Stimulated activated CD8-positive, alpha-beta memory T cell treated with anti-CD3 and anti-CD28 coated beads, Interleukin-4, amount 100 ng/mL, for 4 hours (primary cell): ENCODE data around the gene RRP36.

Experiments used
- DNase-seq, 2 donors: peaks; one replicate each; pipeline ENCODE4 v3.0.0-alpha.2; 2020; ENCODE audit warnings: low read depth in 2 of 2, low spot score in 1 of 2

The RRP36 gene

GRCh38 chr6:43006251-43006650 is 15.2 kb upstream of the RRP36 start:
- no peak for DNase-seq

- DNase-seq, result no peak
Measured at GRCh38 chr6:43007126-43007525, 14.3 kb upstream of the RRP36 start.

- DNase-seq, result no peak
Measured at GRCh38 chr6:43009124-43009523, 12.3 kb upstream of the RRP36 start.

DNA sequence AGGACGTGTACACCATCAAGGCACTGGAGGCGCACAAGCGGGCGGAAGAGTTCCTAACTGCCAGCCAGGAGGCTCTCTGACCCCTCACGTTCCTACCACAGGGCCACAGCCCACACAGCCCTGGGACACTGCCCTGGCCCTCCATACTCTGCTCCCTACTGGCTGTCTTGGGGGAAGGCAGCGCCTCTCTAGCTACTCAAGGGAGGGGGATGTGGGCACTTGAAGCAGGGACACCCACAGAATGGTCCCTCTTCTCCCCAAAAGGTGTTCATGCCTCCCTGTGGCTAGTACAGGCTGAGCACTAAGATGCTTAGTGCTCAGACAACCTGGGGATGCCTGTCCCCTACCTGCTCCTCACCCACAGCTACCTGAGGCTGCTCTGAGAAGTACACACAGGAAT is 10.2 kb upstream of the RRP36 start:
- DNase-seq, result no peak

DNA sequence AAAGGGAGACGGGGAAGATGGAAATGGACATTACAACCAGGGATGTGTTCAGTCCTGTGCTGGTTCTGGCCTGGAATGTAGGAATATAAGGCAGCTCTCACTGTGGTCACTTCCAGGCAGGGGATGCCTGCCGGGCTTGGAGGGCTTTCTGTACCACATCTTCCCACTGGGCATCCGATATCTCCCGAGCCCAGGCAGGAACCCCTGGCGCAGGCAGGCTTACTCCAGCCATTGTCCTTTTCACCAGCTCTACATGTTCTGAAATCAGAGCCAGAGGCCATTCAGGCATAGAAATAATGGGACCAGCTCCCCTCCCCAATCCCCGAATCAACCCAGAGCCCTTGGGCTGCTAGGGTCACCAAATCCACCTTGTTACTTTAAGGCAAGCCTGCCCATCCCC is 9.1 kb upstream of the RRP36 start:
- DNase-seq, result no peak

DNA sequence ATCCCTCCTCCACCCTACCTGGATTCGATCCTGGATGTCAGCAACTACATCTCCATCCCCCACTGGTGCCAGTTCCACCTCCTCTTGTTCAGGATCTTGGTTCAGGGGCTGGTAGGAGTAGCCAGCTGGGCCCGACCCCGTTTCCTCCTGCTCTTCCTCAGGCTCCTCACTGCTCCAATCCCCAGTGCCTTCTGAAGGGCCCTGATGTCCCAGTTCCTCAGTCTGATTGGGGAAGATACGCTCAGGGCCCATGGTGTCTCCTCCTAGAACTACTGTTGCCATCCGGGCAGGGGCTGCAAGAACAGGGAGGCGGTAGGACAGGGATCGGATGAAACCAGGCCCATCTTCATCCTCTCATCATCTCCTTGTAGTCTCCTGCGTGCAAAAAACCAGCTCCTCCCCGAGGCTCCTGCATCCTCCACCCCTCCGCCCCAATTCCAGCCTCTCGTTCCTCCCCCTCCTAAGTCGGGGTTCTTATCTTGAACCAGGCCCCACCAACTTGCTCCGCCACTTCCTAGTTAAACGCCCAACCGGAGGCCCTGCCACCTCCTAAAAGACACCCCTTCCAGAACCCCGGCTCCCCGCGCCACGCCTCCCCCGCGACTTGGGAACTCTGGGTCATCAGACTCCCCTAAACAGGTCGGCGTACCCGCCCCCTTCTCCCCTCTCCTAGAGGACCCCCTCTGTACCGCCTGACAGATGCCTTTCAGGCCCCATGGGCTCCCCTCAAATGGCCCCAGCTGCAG is 8.2 kb upstream of the RRP36 start:
- no peak for DNase-seq

- DNase-seq, result peak; percentile 97 to 98
Measured at GRCh38 chr6:43013843-43014433, 7.5 kb upstream of the RRP36 start, which contains the start of the genes KLHDC3 and MEA1. TSS of gene KLHDC3 (plus strand) at chr6:43014249. CDS start at chr6:43017193, 2,944 bp downstream. TSS of gene MEA1 (minus strand) at chr6:43013946. CDS start at chr6:43013813, 133 bp downstream.

- DNase-seq, result no peak
Measured at GRCh38 chr6:43014434-43014909, 7.0 kb upstream of the RRP36 start.

GRCh38 chr6:43016176-43016942 is 5.1 kb upstream of the RRP36 start:
- DNase-seq, result no peak

- no peak for DNase-seq
Measured at GRCh38 chr6:43016943-43017334, 4.5 kb upstream of the RRP36 start.

DNA sequence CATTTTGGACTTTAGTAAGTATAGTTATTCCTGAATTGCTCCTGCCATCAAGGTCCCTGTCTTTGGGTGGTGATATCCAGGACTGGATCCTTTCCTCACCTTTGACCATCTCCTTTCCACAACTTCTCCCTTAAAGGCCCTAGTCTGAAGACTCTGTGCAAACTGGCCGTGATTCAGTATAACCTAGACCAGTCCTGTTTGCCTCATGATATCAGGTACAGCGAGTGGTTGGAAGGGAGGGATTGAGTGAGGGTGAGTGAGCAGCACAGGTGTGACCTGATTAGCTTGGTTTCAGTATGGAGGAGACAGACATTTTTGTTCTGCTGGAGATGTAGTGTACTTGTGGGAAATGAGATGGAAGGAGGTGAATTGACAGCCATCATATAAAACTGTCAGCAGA is 2.3 kb upstream of the RRP36 start:
- DNase-seq, result no peak

DNA sequence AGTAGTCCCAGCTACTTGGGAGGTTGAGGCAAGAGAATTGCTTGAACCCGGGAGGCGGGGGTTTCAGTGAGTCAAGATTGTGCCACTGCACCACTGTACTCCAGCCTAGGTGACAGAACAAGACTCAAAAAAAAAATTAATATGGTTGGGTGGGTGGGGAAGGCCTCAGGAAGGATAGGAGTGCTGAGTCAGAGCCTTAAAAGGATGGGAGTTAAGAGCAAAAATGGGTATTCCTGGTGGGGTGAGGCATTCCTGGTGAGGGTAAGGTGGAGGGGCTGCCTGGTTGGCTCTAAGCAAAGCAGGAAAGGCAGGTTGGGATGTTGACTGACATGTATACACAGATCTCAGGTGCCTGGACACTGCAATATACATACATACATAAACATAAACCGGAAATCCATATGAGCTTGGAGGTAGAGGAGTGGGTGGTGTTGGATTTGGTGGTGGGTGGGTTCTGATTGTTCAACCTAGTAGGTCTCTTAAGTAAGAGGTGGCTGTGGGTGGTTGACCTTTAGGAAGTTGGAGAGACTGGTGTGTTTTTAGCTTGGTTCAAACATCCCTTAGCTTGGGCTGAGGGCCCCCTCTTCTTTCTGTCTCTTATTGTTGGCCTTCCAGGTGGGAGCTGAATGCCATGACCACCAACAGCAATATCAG is 1.2 kb upstream of the RRP36 start:
- DNase-seq, result no peak

DNA sequence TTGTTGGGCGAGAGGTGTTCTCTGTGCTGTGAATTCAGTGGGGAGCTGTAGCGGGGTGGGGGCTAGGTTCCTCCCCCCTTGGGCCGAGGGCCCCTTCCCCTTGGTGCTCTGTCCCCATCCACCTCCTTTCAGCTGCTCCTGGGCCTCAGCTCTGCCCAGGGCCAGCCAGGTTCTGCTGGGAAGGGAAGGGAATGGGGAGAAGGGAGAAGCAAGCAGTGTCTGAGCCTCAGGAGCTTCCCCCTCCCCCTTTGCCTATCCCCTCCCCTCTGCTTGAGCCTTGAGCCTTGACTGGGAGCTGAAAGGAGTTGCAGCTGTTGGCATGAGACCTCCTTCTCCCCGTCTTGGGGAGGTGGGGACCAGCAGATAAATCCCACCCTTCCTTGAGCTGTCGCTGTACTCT is 576 bp upstream of the RRP36 start:
- DNase-seq, result no peak

- DNase-seq, result no peak
Measured at GRCh38 chr6:43024436-43024835, 3.0 kb downstream of the RRP36 start.

DNA sequence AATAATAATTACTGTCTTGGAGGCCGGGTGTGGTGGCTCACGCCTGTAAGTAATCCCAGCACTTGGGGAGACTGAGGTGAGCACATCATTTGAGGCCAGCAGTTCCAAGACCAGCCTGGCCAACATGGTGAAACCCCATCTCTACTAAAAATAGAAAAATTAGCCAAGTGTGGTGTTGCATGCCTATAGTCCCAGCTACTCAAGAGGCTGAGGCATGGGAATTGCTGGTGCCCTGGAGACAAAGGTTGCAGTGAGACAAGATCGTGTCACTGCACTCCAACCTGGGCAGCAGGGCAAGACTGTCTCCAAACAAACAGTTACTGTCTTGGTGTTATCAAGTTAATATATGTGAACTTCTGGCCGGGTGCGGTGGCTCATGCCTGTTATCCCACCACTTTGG is 4.9 kb downstream of the RRP36 start:
- DNase-seq, result no peak

DNA sequence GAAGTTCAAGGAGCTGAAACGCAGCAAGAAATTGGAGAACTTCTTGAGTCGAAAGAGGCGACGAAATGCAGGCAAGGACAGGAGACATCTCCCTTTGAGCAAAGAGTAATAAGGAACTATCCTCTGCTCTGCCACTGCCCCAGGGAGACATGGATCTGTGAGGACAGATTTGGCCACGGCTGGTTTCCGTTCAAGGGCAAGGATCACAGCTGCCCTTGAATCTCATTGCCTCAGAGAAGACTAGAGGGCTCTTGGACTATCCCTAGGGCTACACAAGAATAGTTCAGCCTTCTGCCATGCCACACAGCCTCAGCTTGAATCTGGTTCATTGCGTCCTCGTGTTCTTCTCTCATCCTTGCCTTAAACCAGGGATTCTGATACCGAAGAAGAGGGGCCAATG is 7.7 kb downstream of the RRP36 start:
- no peak for DNase-seq

DNA sequence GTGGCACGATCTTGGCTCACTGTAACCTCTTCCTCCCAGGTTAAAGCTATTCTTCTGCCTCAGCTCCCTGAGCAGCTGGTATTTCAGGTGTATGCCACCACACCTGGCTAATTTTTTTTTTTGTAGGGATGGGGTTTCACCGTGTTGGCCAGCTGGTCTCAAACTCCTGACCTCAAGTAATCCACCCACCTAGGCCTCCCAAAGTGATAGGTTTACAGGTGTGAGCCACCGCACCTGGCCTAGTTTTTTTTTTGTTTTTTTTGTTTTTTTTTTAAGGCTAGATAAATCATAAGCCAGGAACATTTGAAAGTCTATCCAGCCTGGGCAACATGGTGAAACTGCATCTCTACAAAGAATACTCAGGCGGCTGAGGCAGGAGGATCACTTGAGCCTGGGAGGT is 10.9 kb downstream of the RRP36 start:
- DNase-seq, result no peak

DNA sequence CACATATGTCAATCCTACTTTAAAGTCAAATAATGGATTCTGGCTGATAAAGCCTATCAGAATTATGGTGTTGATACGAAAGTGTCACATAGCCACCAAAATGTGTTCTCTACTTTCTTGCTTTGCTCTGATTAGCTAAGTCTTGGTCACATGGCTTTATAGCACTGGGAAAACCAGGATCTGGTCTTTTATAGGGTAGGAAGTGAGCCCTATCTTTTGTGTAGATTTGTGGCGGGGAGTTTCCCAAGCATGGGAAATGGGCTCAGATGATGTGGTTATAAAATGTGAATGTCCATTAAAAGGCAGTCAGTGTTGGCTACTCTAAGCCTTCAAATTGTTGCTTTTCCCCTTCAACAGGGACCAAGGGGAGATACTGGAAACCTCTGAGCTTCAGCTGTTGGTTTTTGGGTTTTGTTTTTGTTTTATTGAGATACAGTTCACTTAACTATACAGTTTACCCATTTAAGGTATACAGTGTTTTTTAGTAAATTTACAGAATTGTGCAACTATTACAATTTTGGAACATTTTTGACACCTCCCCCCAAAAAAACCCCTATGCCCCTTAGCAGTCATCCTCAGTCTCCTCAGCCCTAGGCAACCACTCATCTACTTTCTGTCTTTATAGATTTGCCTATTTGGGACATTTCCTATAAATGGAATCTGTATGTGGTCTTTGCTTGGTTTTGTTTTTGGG is 12.2 kb downstream of the RRP36 start:
- no peak for DNase-seq

GRCh38 chr6:43034190-43034525 is 12.7 kb downstream of the RRP36 start:
- no peak for DNase-seq

- DNase-seq, result no peak
Measured at GRCh38 chr6:43035495-43036194, 14.2 kb downstream of the RRP36 start.
